HCT116 (cell line): ENCODE results near the gene SLC12A3. TPM values are rescaled to one million over a fixed set of nuclear protein-coding genes. Genes with fewer than 3 reads are reported as not detected.

Source experiments
- ATAC-seq: fragments of 200-7000 bp; cut with Tn5 transposase; 2 replicates; pipeline ENCODE4 v1.9.1; 2020; ENCODE audit warnings: mild to moderate bottlenecking, moderate library complexity
- BruUV-seq: library from RNA; stranded (reverse); fragments of 400-500 nt; replicated peaks from 2 replicates; lab custom pipeline; 2021; lab: Mats Ljungman, UMichigan
- CTCF ChIA-PET: fragments of 300-600 bp; sonication (Branson Sonifier 250); formaldehyde crosslinking; loops from one replicate; lab custom pipeline; 2021; ENCODE audit warnings: antibody characterized with exemption; lab: Charles Lee
- POLR2A ChIA-PET: fragments of 300-600, 350-600 bp; sonication (Branson Sonifier 250); formaldehyde crosslinking; loops from one replicate; lab custom pipeline; 2021; ENCODE audit warnings: antibody characterized with exemption; lab: Charles Lee
- RAD21 ChIA-PET, 2 experiments: fragments of 300-600 bp; sonication (Branson Sonifier 250); formaldehyde crosslinking; loops; one replicate each; lab custom pipeline; 2023; ENCODE audit warnings: low total read pairs in 2 of 2; ENCODE audit not compliant: uncharacterized antibody in 2 of 2, unreplicated experiment in 2 of 2, low non-redundant PET in 1 of 2; lab: Charles Lee
- DNase-seq: peaks from one replicate; pipeline ENCODE4 v3.0.0-alpha.2; 2010; ENCODE audit warnings: low read depth, low spot score
- H2AFZ ChIP-seq: fragments of 200-600 bp; shearing (Covaris generic), sonication (generic); 2 replicates; pipeline ENCODE4 v1.6.1; 2017; ENCODE audit warnings: low read depth, mixed run types, mixed read lengths, antibody characterized with exemption, low read length; ENCODE audit not compliant: poor library complexity, severe bottlenecking
- H3K27ac ChIP-seq: 2 replicates; pipeline ENCODE4 v1.5.1; 2012; ENCODE audit warnings: low read depth, low read length
- H3K27me3 ChIP-seq: fragments of 200-600 bp; sonication (generic); 2 replicates; pipeline ENCODE4 v1.6.1; 2016; ENCODE audit warnings: mixed run types, low read length, mixed read lengths; ENCODE audit not compliant: insufficient read depth
- H3K36me3 ChIP-seq, 2 experiments: fragments of 200-500 bp in 1 of 2; fragments of 200-600 bp in 1 of 2; sonication (Bioruptor generic) in 1 of 2; sonication (generic) in 1 of 2; 2 replicates each; pipeline versions ENCODE4 v1.5.1 to v1.6.1; 2014 to 2016; ENCODE audit warnings: low read length in 2 of 2, inconsistent platforms in 1 of 2, mixed read lengths in 1 of 2, mixed run types in 1 of 2; ENCODE audit not compliant: insufficient read depth in 2 of 2, control insufficient read depth in 1 of 2
- H3K4me1 ChIP-seq, 2 experiments: fragments of 200-600 bp in 1 of 2; sonication (generic) in 1 of 2; 2 replicates each; pipeline versions ENCODE4 v1.5.1 to v1.6.1; 2012 to 2017; ENCODE audit warnings: low read length in 2 of 2, inconsistent platforms in 1 of 2, mild to moderate bottlenecking in 1 of 2, mixed read lengths in 1 of 2, mixed run types in 1 of 2, moderate library complexity in 1 of 2; ENCODE audit not compliant: insufficient read depth in 2 of 2, control insufficient read depth in 1 of 2
- H3K4me2 ChIP-seq: fragments of 200-600 bp; sonication (generic); 2 replicates; pipeline ENCODE4 v1.6.1; 2017; ENCODE audit warnings: mixed run types, low read length, mixed read lengths
- H3K4me3 ChIP-seq, 2 experiments: fragments of 200-600 bp in 1 of 2; sonication (generic) in 1 of 2; replicated peaks in 1 of 2; 2 replicates each; pipeline ENCODE4 v1.5.1; 2011 to 2016; ENCODE audit warnings: low read length in 2 of 2, control low read depth in 1 of 2, low read depth in 1 of 2, mild to moderate bottlenecking in 1 of 2, mixed read lengths in 1 of 2, mixed run types in 1 of 2
- H3K79me2 ChIP-seq: fragments of 200-600 bp; sonication (generic); 2 replicates; pipeline ENCODE4 v1.6.1; 2017; ENCODE audit warnings: mild to moderate bottlenecking, mixed run types, low read length, moderate library complexity, mixed read lengths; ENCODE audit not compliant: insufficient read depth
- H3K9ac ChIP-seq: fragments of 200-600 bp; sonication (generic); 2 replicates; pipeline ENCODE4 v1.6.1; 2016; ENCODE audit warnings: low read length, mixed read lengths
- H3K9me2 ChIP-seq: fragments of 200-600 bp; sonication (generic), shearing (Covaris generic); 2 replicates; pipeline ENCODE4 v1.6.1; 2017; ENCODE audit warnings: mixed run types, mild to moderate bottlenecking, moderate library complexity; ENCODE audit not compliant: insufficient read depth
- H3K9me3 ChIP-seq, 2 experiments: fragments of 200-500 bp in 1 of 2; fragments of 200-600 bp in 1 of 2; sonication (Bioruptor generic) in 1 of 2; sonication (generic) in 1 of 2; 2 replicates each; pipeline ENCODE4 v1.6.1; 2014 to 2017; ENCODE audit warnings: low read length in 2 of 2, mixed read lengths in 2 of 2, inconsistent platforms in 1 of 2, low read depth in 1 of 2, mild to moderate bottlenecking in 1 of 2, mixed run types in 1 of 2, moderate library complexity in 1 of 2; ENCODE audit not compliant: control insufficient read depth in 1 of 2, insufficient read depth in 1 of 2
- H4K20me1 ChIP-seq: fragments of 200-600 bp; sonication (generic), shearing (Covaris generic); 2 replicates; pipeline ENCODE4 v1.6.1; 2017; ENCODE audit warnings: mixed run types, mild to moderate bottlenecking, moderate library complexity; ENCODE audit not compliant: insufficient read depth
- ATF3 ChIP-seq: IDR thresholded peaks from 2 replicates; pipeline ENCODE4 v1.6.1; 2012
- CBX3 ChIP-seq: IDR thresholded peaks from 2 replicates; pipeline ENCODE4 v1.6.1; 2012; ENCODE audit warnings: low read depth
- CEBPB ChIP-seq: IDR thresholded peaks from 2 replicates; pipeline ENCODE4 v1.6.1; 2012; ENCODE audit warnings: low read depth
- CTCF ChIP-seq, 3 experiments: fragments of 200-600 bp in 1 of 3; sonication (generic) in 1 of 3; IDR thresholded peaks in 2 of 3; conservative IDR thresholded peaks in 1 of 3; 2 replicates each; pipeline ENCODE4 v1.5.1; 2012 to 2017; ENCODE audit warnings: low read depth in 2 of 3, low read length in 2 of 3, antibody characterized with exemption in 1 of 3, borderline replicate concordance in 1 of 3, control low read depth in 1 of 3, mild to moderate bottlenecking in 1 of 3, mixed read lengths in 1 of 3, mixed run types in 1 of 3, moderate library complexity in 1 of 3; ENCODE audit not compliant: insufficient read depth in 1 of 3
- EZH2 ChIP-seq: fragments of 200-600 bp; sonication (generic); IDR thresholded peaks from 2 replicates; pipeline ENCODE4 v1.6.1; 2017; ENCODE audit warnings: antibody characterized with exemption, mixed run types
- EZH2phosphoT487 ChIP-seq: fragments of 200-600 bp; IDR thresholded peaks from 2 replicates; pipeline ENCODE4 v1.6.1; 2018; ENCODE audit warnings: antibody characterized with exemption, borderline replicate concordance
- FOSL1 ChIP-seq: IDR thresholded peaks from 2 replicates; pipeline ENCODE4 v1.6.1; 2012; ENCODE audit warnings: low read depth
- JUND ChIP-seq: IDR thresholded peaks from 2 replicates; pipeline ENCODE4 v1.6.1; 2012
- MAX ChIP-seq: IDR thresholded peaks from 2 replicates; pipeline ENCODE4 v1.6.1; 2012
- POLR2AphosphoS5 ChIP-seq: IDR thresholded peaks from 2 replicates; pipeline ENCODE4 v1.6.1; 2011; ENCODE audit warnings: mild to moderate bottlenecking, low read depth, low read length, moderate library complexity
- SIN3A ChIP-seq: IDR thresholded peaks from 2 replicates; pipeline ENCODE4 v1.6.1; 2012; ENCODE audit warnings: low read depth
- YY1 ChIP-seq: IDR thresholded peaks from 2 replicates; pipeline ENCODE4 v1.6.1; 2011; ENCODE audit warnings: low read length, low read depth, moderate library complexity, mild to moderate bottlenecking; ENCODE audit not compliant: insufficient replicate concordance; ENCODE audit errors: extremely low read depth
- ZNF274 ChIP-seq: fragments of 200-500 bp; sonication (Bioruptor generic); IDR thresholded peaks from 2 replicates; pipeline ENCODE4 v1.6.1; 2014; ENCODE audit warnings: mild to moderate bottlenecking, low read depth, low read length, inconsistent platforms
- intact Hi-C: fragments of 100-400 bp; cut with micrococcal nuclease; formaldehyde crosslinking; loops from 2 replicates; pipeline ENCODE4 v1.10.0; 2022
- total RNA-seq: library from RNA; stranded (reverse); gene quantifications from one replicate; pipeline ENCODE4 v1.2.1, GENCODE V29; 2021; ENCODE audit not compliant: unreplicated experiment

The SLC12A3 gene
- total RNA-seq, 1 experiment from 2014 or later: not detected

- POLR2A ChIA-PET: no interaction called here
Observed at GRCh38 chr16:56892705-56893104, 27.7 kb downstream of the SLC12A3 start.

More at GRCh38 chr16:56892705-56893104, 27.7 kb downstream of the SLC12A3 start:
- DNase-seq (no peak), ATAC-seq (no peak)
- TF ChIP-seq JUND: no peak
- no peak for TF ChIP-seq ZNF274
- no peak for TF ChIP-seq POLR2AphosphoS5
- TF ChIP-seq FOSL1: no peak
- no peak for TF ChIP-seq YY1
- TF ChIP-seq CTCF (IDR thresholded peaks at IDR 0.05 in 2 of 3, conservative IDR thresholded peaks at IDR 0.05 in 1 of 3; ENCODE audit: borderline replicate concordance in 1 of 3, insufficient read depth in 1 of 3, low read depth in 2 of 3, low read length in 2 of 3): no peak
- TF ChIP-seq EZH2phosphoT487: no peak
- TF ChIP-seq CBX3: no peak
- TF ChIP-seq SIN3A: no peak
- TF ChIP-seq ATF3: no peak
- TF ChIP-seq CEBPB: no peak
- TF ChIP-seq EZH2: no peak
- no peak for TF ChIP-seq MAX
- H3K27me3 ChIP-seq: no peaks in the 10 kb centered on the region
- no peaks in the 10 kb centered on the region for H3K9me2 ChIP-seq
- H4K20me1 ChIP-seq: no peaks in the 10 kb centered on the region
- H2AFZ ChIP-seq: no peak overlapping the region
- no peaks in the 10 kb centered on the region for H3K9me3 ChIP-seq
- no peak overlapping the region for H3K9ac ChIP-seq
- no peak overlapping the region for H3K4me2 ChIP-seq
- H3K36me3 ChIP-seq: no peaks in the 10 kb centered on the region
- ChIA-PET RAD21 (no interaction called here), CTCF (no interaction called here)
- H3K4me1 ChIP-seq: no peaks in the 10 kb centered on the region; a peak in 1 of 4 replicates
- H3K79me2 ChIP-seq: no peaks in the 10 kb centered on the region
- intact Hi-C loops: no loop called here
- no peak overlapping the region for H3K4me3 ChIP-seq
- no TSS peak for BruUV-seq
- no peak overlapping the region for H3K27ac ChIP-seq
